LNCAP (cell line): ENCODE data around the gene EIF4G2.

Experiments
- CTCF ChIP-seq: fragments of 450-650 bp; IDR thresholded peaks from 2 replicates; pipeline ENCODE4 v1.5.1; 2017; ENCODE audit warnings: mild to moderate bottlenecking

The EIF4G2 gene

GRCh38 chr11:10805741-10806140 is 3.0 kb downstream of the EIF4G2 start:
- no peak for TF ChIP-seq CTCF

GRCh38 chr11:10803676-10804075 is 5.0 kb downstream of the EIF4G2 start:
- TF ChIP-seq CTCF, result no peak

GRCh38 chr11:10800292-10800691 is 8.4 kb downstream of the EIF4G2 start:
- TF ChIP-seq CTCF, result no peak

- no peak for TF ChIP-seq CTCF
These were observed 10.3 kb downstream of the EIF4G2 start for GRCh38 chr11:10798330-10798928.

- TF ChIP-seq CTCF, result no peak
These were observed 11.2 kb downstream of the EIF4G2 start for GRCh38 chr11:10797531-10797930.

- no peak for TF ChIP-seq CTCF
These were observed 11.7 kb downstream of the EIF4G2 start for GRCh38 chr11:10797001-10797400.

- TF ChIP-seq CTCF, result no peak
These were observed 12.5 kb downstream of the EIF4G2 start for GRCh38 chr11:10796191-10796590.
